HG03439 (cell line): Measurements from ENCODE around the gene GRAMD1B.

Experiments
- ATAC-seq: cut with Tn5 transposase; IDR thresholded peaks from one replicate; pipeline ENCODE4 v1.9.1; 2021; ENCODE audit warnings: mild to moderate bottlenecking, moderate library complexity; ENCODE audit not compliant: unreplicated experiment

GRAMD1B gene

GRCh38 chr11:123473941-123474677 is 44.0 kb downstream of the GRAMD1B start:
- ATAC-seq, result no peak

GRCh38 chr11:123474994-123475393 is 44.9 kb downstream of the GRAMD1B start:
- no peak for ATAC-seq

GRCh38 chr11:123475469-123475868 is 45.4 kb downstream of the GRAMD1B start:
- ATAC-seq, result no peak

- no peak for ATAC-seq
Observed at GRCh38 chr11:123477205-123477907, 47.3 kb downstream of the GRAMD1B start.

GRCh38 chr11:123478352-123478987 is 48.4 kb downstream of the GRAMD1B start:
- no peak for ATAC-seq

GRCh38 chr11:123479048-123479837 is 49.2 kb downstream of the GRAMD1B start:
- peak; percentile 62 for ATAC-seq

- ATAC-seq, result peak; percentile 65
Observed at GRCh38 chr11:123480290-123480815, 50.3 kb downstream of the GRAMD1B start.

- ATAC-seq, result no peak
Observed at GRCh38 chr11:123480882-123481281, 50.8 kb downstream of the GRAMD1B start.

- no peak for ATAC-seq
Observed at GRCh38 chr11:123481640-123482039, 51.6 kb downstream of the GRAMD1B start.

GRCh38 chr11:123482218-123482617 is 52.1 kb downstream of the GRAMD1B start:
- no peak for ATAC-seq

- ATAC-seq, result no peak
Observed at GRCh38 chr11:123483058-123483457, 53.0 kb downstream of the GRAMD1B start.

GRCh38 chr11:123483466-123483865 is 53.4 kb downstream of the GRAMD1B start:
- ATAC-seq, result no peak

GRCh38 chr11:123484448-123484847 is 54.4 kb downstream of the GRAMD1B start:
- no peak for ATAC-seq

- no peak for ATAC-seq
Observed at GRCh38 chr11:123487157-123487744, 57.2 kb downstream of the GRAMD1B start.

- no peak for ATAC-seq
Observed at GRCh38 chr11:123490527-123490926, 60.5 kb downstream of the GRAMD1B start.

GRCh38 chr11:123491241-123491640 is 61.2 kb downstream of the GRAMD1B start:
- no peak for ATAC-seq

- no peak for ATAC-seq
Observed at GRCh38 chr11:123493349-123494063, 63.4 kb downstream of the GRAMD1B start.

- ATAC-seq, result no peak
Observed at GRCh38 chr11:123494195-123495050, 64.4 kb downstream of the GRAMD1B start.

GRCh38 chr11:123504401-123504800 is 74.3 kb downstream of the GRAMD1B start:
- ATAC-seq, result no peak
